GM12865 (cell line): ENCODE results near the gene ITPRIP.

Source experiments
- DNase-seq: peaks from one replicate; pipeline ENCODE4 v3.0.0; 2010; ENCODE audit warnings: low read depth
- H3K4me3 ChIP-seq: 2 replicates; pipeline ENCODE4 v1.5.1; 2011; ENCODE audit warnings: mild to moderate bottlenecking, low read depth, low read length, control low read depth
- CTCF ChIP-seq: IDR thresholded peaks from 2 replicates; pipeline ENCODE4 v1.5.1; 2011; ENCODE audit warnings: low read length, control low read depth, low read depth, inconsistent platforms; ENCODE audit not compliant: insufficient read depth; ENCODE audit errors: missing control alignments

Gene ITPRIP

GRCh38 chr10:104316321-104317099, 21.8 kb downstream of the ITPRIP start:
- no peak for TF ChIP-seq CTCF
- DNase-seq = no peak
- H3K4me3 ChIP-seq = no peak overlapping the region

- no peak for DNase-seq
- no peak for TF ChIP-seq CTCF
- H3K4me3 ChIP-seq = no peak overlapping the region
Measured at GRCh38 chr10:104315486-104315921, 22.8 kb downstream of the ITPRIP start.

GRCh38 chr10:104314591-104315485, 23.4 kb downstream of the ITPRIP start:
- no peak overlapping the region for H3K4me3 ChIP-seq
- no peak for DNase-seq
- no peak for TF ChIP-seq CTCF

- DNase-seq = no peak
- H3K4me3 ChIP-seq = no peak overlapping the region
- TF ChIP-seq CTCF = no peak
Measured at GRCh38 chr10:104311184-104311720, 27.0 kb downstream of the ITPRIP start.

- no peak for TF ChIP-seq CTCF
- DNase-seq = no peak
- no peak overlapping the region for H3K4me3 ChIP-seq
Measured at GRCh38 chr10:104309980-104310978, 28.0 kb downstream of the ITPRIP start.

GRCh38 chr10:104308439-104308903, 29.8 kb downstream of the ITPRIP start:
- peak; percentile 73 for DNase-seq
- no peak overlapping the region; the same call in 1 of the 2 replicates for H3K4me3 ChIP-seq
- no peak for TF ChIP-seq CTCF
